Activated CD4-positive, alpha-beta T cell treated with anti-CD3 and anti-CD28 coated beads for 36 hours (primary cell): ENCODE data around the gene FHAD1. TPM values are rescaled to one million over a fixed set of nuclear protein-coding genes. Genes with fewer than 3 reads are reported as not detected.

Source experiments
- ATAC-seq: fragments of 200-7000 bp; cut with Tn5 transposase; one replicate; pipeline ENCODE4 v1.10.0; 2021; ENCODE audit warnings: mild to moderate bottlenecking, moderate library complexity
- CTCF ChIA-PET: fragments of 350-600 bp; sonication (Branson Sonifier 250); formaldehyde crosslinking; loops from one replicate; lab custom pipeline; 2021; ENCODE audit warnings: antibody characterized with exemption; lab: Charles Lee
- POLR2A ChIA-PET: fragments of 350-600 bp; sonication (Branson Sonifier 250); formaldehyde crosslinking; loops from one replicate; lab custom pipeline; 2021; ENCODE audit warnings: antibody characterized with exemption, inconsistent platforms; lab: Charles Lee
- DNase-seq: peaks from one replicate; pipeline ENCODE4 v3.0.0-alpha.2; 2020
- H3K27ac Mint-ChIP-seq: one replicate; pipeline ENCODE4 v1.8.0; 2021; ENCODE audit warnings: mixed read lengths
- H3K27me3 Mint-ChIP-seq: one replicate; pipeline ENCODE4 v1.8.0; 2021; ENCODE audit warnings: mixed read lengths
- H3K36me3 Mint-ChIP-seq: one replicate; pipeline ENCODE4 v1.8.0; 2021; ENCODE audit warnings: low read depth, mixed read lengths
- H3K4me1 Mint-ChIP-seq: one replicate; pipeline ENCODE4 v1.8.0; 2021; ENCODE audit warnings: mixed read lengths
- H3K4me3 Mint-ChIP-seq: one replicate; pipeline ENCODE4 v1.8.0; 2021; ENCODE audit warnings: mild to moderate bottlenecking, moderate library complexity, mixed read lengths
- H3K9me3 Mint-ChIP-seq: one replicate; pipeline ENCODE4 v1.8.0; 2021; ENCODE audit warnings: low read depth, mixed read lengths
- intact Hi-C, 2 experiments: fragments of 100-400 bp; cut with DNase I in 1 of 2; cut with micrococcal nuclease in 1 of 2; formaldehyde crosslinking; loops; one replicate each; pipeline versions ENCODE4 v1.14.2 to v1.15.1; 2022 to 2024; cut with DNase I, micrococcal nuclease
- total RNA-seq, 2 experiments: library from RNA; stranded (reverse); gene quantifications; one replicate each; pipeline ENCODE4 v1.2.3, GENCODE V29; 2021

Gene FHAD1
- total RNA-seq, 2 experiments from 2014 or later, result 0.21 to 0.53 TPM

DNA sequence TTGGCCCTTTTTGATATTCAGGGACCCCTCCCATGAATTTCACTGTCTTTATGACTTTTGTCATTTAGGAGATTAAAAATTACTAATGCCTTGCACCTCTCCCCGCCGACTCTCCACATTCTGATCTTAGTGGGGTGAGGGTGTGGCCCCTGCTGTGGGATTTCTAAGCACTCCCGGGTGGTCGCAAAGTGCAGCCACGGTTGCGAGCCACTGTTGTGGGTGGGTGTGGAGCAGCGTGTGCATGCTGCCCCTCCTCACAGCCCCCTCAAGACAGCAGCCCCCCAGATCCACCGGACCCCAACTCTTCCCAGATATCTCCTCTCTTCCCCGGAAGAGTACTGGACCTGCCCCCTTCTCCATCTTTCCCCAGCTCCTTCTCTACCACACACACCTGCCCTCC lies 96.1 kb downstream of the FHAD1 start:
- DNase-seq (no peak), ATAC-seq (no peak)
- intact Hi-C loops, result no loop called here
- Mint-ChIP-seq H3K27ac (no peak overlapping the region), H3K27me3 (peaks cover 29% of the 10 kb centered on the region), H3K36me3 (no peaks in the 10 kb centered on the region), H3K4me3 (no peak overlapping the region), H3K4me1 (peaks cover 35% of the 10 kb centered on the region), H3K9me3 (no peaks in the 10 kb centered on the region)
- ChIA-PET CTCF (interaction anchor here (1.4 kb wide), 1 partner anchor 19 kb away, joined by 4 read pairs; no protein-coding TSS in a partner anchor), POLR2A (no interaction called here)

DNA sequence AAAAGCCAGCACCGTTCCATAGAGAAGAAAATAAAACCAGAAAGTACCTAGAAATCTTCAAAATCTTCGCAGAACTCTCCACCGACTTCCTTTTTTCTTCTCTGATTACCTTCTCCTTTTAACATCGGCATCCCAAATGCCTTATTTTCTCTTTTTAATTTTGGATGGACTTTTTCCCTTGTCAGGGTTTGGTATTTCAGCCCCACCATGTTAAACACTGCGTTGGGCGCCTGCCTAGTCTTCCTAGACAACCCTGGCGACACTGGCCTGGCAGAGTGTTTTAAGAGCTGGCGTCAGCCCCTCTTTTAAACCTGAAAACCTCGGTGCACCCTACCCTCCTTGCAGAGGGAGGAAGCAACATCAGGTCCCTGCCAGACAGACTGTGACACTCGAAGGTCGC lies 96.7 kb downstream of the FHAD1 start:
- Mint-ChIP-seq H3K9me3 (no peaks in the 10 kb centered on the region), H3K27ac (peak overlapping the region; percentile 39), H3K27me3 (peaks cover 29% of the 10 kb centered on the region), H3K4me1 (peaks cover 35% of the 10 kb centered on the region), H3K4me3 (no peak overlapping the region), H3K36me3 (no peaks in the 10 kb centered on the region)
- POLR2A ChIA-PET, result no interaction called here
- intact Hi-C loops, result no loop called here
- DNase-seq (no peak), ATAC-seq (no peak)
- CTCF ChIA-PET, result no interaction called here

DNA sequence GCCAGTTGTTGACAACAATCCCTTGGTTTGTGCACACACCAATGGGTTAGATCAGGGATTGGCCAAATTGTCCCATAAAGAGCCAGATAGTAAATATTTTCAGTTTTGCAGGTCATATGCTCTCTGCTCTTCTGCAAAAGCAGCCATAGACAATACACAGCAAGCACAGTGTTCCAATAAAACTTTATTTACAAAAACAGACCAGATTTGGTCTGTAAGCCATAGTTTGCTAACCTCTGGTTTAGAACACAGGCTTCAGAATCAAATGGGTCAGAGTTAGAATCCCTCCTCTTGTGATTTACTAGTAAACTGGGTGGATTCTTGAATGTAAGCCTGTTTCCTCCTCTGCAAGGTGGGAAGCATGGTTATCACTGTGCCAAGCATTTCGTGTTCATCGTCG lies 97.4 kb downstream of the FHAD1 start:
- H3K4me1 Mint-ChIP-seq, result peaks cover 35% of the 10 kb centered on the region
- no peaks in the 10 kb centered on the region for H3K9me3 Mint-ChIP-seq
- ChIA-PET POLR2A (no interaction called here), CTCF (interaction anchor here (0.9 kb wide), 1 partner anchor 40 kb away, joined by 6 read pairs; no protein-coding TSS in a partner anchor)
- H3K27me3 Mint-ChIP-seq, result peaks cover 29% of the 10 kb centered on the region
- no peak overlapping the region for H3K4me3 Mint-ChIP-seq
- DNase-seq (no peak), ATAC-seq (no peak)
- H3K36me3 Mint-ChIP-seq, result no peaks in the 10 kb centered on the region
- H3K27ac Mint-ChIP-seq, result no peak overlapping the region
- intact Hi-C loops, result no loop called here

DNA sequence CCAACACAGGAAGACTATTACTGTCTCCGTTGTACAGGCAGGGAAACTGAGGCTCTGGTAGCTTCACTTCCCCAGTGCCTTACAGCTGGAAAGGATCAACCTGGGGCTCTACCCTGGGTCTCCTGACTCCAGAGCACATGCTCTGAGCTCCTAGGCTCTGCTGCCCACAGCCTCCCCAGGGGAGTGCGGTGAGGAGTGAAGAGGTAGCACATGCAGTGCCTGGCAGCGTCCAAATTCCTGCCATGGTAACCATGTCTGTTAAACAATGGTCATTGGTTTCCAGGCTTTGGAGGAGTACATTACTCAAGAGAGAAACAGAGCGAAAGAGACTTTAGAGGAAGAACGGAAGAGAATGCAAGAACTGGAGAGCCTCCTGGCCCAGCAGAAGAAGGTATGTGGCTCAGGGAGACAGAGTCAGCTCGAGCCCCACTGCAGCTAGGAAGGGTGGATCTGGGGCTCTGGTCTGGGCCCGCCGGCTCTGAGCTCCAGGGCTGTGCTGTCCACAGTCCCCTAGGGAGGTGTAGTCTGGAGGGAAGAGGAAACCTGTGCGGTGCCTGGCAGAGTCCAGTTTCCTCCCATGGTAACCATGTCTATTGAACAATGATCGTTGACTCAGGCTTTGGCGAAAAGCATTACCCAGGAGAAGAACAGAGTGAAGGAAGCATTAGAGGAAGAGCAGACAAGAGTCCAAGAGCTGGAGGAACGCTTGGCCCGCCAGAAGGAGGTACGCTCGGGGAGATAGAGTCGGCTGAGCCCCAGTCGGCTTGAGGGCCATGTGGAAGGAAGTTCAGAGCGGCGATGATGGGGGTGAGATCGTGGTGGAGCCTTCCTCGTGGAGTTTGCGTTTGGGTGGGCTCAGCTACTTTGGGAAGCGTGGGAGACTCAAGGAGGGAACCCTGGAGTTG lies 98.0 kb downstream of the FHAD1 start:
- Mint-ChIP-seq H3K4me1 (peaks cover 37% of the 10 kb centered on the region), H3K4me3 (no peak overlapping the region)
- CTCF ChIA-PET, result interaction anchor here (0.6 to 0.9 kb wide), 2 partner anchors 41 to 61 kb away, joined by 3 to 6 read pairs; no protein-coding TSS in a partner anchor

DNA sequence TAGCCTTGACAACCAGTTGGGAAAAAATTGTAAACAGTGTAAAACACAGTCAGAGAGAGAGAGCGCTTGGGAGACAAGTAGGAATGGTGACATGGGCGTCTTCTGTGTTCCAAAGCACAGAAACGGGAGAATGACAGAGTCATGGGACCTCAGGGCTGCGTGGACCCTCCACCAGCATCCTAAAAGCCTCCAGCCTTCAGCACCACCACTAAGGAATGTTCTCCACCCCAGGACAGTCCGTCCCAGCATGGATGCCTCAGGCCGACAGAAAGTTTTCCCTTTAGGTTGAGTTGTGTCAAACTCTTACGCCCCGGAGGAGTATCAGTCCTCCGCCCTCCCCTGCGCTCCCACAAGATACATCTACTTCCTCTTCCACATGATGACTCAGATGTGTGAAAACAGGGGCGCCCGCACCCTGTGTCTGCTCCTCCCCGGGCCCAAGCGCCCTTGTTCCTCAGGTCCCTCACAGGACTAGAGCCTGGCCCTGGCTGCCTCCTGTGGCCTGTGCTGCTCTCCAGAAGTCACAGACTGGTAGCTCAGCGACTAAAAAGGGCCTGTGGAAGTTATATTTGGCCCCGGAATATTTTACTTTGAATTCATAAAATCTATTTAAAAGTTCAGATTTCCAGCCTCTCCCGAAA lies 98.8 kb downstream of the FHAD1 start:
- Mint-ChIP-seq H3K9me3 (no peaks in the 10 kb centered on the region), H3K36me3 (no peaks in the 10 kb centered on the region), H3K27ac (no peak overlapping the region), H3K4me1 (peaks cover 39% of the 10 kb centered on the region), H3K27me3 (peaks cover 31% of the 10 kb centered on the region), H3K4me3 (no peak overlapping the region)
- intact Hi-C loops, result no loop called here
- ATAC-seq (peak; percentile 89), DNase-seq (peak; percentile 69)
- ChIA-PET POLR2A (no interaction called here), CTCF (interaction anchor here (0.6 kb wide), 1 partner anchor 62 kb away, joined by 3 read pairs; no protein-coding TSS in a partner anchor)

More for the DNA sequence above, 98.0 kb downstream of the FHAD1 start:
- intact Hi-C loops, result no loop called here
- Mint-ChIP-seq H3K36me3 (no peaks in the 10 kb centered on the region), H3K27ac (no peak overlapping the region), H3K27me3 (peaks cover 31% of the 10 kb centered on the region), H3K9me3 (no peaks in the 10 kb centered on the region)
- ATAC-seq (no peak), DNase-seq (no peak)
- POLR2A ChIA-PET, result no interaction called here

DNA sequence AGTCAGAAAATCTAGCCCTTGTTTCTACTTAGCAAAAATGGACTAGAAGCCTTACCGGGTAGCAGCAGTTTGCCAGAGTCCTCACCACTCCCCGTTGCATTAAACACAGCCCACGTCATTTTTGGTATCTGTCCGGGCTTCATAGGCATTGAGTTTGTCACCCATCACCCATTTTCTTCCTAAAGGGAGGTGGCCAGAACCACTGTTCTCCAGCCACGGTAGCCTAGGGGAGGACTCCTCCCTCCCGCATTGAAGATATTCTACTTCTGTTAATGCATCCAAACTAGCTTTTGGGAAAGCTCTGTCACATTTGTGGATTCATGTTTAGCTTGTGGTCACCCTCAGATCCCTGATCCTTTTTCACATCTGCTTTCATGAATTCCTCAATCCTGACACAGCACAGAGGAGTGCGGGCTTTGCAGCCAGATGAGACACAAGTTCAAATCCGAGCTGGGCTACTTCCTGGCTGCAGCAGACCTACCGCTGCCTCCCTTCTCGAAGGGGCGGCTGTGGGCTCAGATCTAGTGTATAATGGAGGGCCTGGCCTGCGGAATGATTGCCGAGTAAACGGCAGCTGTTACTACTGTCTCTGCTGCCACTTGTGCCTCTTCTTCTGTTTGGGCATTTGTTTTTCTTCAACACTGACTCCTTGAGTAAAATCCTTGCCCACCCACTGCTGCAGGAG lies 99.5 kb downstream of the FHAD1 start:
- Mint-ChIP-seq H3K4me3 (no peak overlapping the region), H3K9me3 (no peaks in the 10 kb centered on the region), H3K27me3 (peaks cover 31% of the 10 kb centered on the region), H3K27ac (no peak overlapping the region), H3K36me3 (no peaks in the 10 kb centered on the region), H3K4me1 (peaks cover 41% of the 10 kb centered on the region)
- DNase-seq, result no peak
- ATAC-seq, result no peak
- intact Hi-C loops, result no loop called here
- POLR2A ChIA-PET, result no interaction called here
- CTCF ChIA-PET, result interaction anchor here (0.8 kb wide), 1 partner anchor 23 kb away, joined by 3 read pairs; no protein-coding TSS in a partner anchor

DNA sequence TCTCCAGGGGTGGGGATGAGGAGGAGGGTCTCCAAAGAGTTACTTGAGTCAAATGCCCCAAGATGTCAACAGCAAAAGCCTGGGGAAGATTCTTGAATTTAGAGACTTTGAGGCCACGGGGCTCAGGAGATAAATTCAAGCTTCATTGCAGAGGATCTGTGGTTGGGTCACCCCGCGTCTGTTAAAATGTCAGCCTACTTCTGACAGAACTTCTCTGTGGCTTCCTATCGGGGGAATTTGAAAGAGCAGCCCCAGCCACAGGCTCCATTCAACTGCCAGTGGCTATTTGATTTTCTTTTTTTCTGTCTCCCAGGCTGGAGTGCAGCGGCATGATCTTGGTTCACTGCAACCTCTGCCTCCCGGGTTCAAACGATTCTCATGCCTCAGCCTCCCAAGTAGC lies 100.2 kb downstream of the FHAD1 start:
- H3K9me3 Mint-ChIP-seq, result no peaks in the 10 kb centered on the region
- no peak for ATAC-seq
- DNase-seq, result no peak
- H3K36me3 Mint-ChIP-seq, result no peaks in the 10 kb centered on the region
- no peak overlapping the region for H3K4me3 Mint-ChIP-seq
- H3K27ac Mint-ChIP-seq, result no peak overlapping the region
- peaks cover 29% of the 10 kb centered on the region for H3K27me3 Mint-ChIP-seq
- H3K4me1 Mint-ChIP-seq, result peaks cover 40% of the 10 kb centered on the region
- CTCF ChIA-PET, result interaction anchor here (0.8 kb wide), 1 partner anchor 24 kb away, joined by 3 read pairs; no protein-coding TSS in a partner anchor
- POLR2A ChIA-PET, result no interaction called here
- intact Hi-C loops, result no loop called here

DNA sequence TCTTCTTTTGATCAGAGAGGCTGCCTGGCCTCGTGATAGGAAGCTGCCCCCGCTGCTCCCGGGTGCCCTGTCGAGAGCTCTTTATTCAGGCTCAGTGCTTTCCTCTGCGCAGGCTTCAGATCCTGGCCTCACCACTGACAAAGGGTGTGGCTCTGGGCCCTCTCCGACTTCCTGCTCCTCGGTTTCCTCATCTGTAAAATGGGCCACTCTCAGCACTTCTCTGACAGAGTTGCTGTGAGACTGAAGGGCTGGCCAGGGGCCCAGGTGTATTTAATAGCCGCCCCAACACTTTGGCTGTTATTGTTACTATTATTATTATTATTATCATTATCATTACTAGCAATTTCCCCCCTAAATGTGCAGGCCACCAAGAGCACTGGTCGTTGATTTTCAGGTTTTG lies 101.6 kb downstream of the FHAD1 start:
- Mint-ChIP-seq H3K36me3 (no peaks in the 10 kb centered on the region), H3K4me1 (peaks cover 47% of the 10 kb centered on the region), H3K9me3 (no peaks in the 10 kb centered on the region), H3K27ac (no peak overlapping the region), H3K27me3 (peaks cover 23% of the 10 kb centered on the region), H3K4me3 (no peak overlapping the region)
- intact Hi-C loops, result no loop called here
- ATAC-seq (no peak), DNase-seq (no peak)
- POLR2A ChIA-PET, result interaction anchor here (0.7 kb wide), 1 partner anchor 1977 kb away, joined by 3 read pairs; no protein-coding TSS in a partner anchor
- CTCF ChIA-PET, result no interaction called here

DNA sequence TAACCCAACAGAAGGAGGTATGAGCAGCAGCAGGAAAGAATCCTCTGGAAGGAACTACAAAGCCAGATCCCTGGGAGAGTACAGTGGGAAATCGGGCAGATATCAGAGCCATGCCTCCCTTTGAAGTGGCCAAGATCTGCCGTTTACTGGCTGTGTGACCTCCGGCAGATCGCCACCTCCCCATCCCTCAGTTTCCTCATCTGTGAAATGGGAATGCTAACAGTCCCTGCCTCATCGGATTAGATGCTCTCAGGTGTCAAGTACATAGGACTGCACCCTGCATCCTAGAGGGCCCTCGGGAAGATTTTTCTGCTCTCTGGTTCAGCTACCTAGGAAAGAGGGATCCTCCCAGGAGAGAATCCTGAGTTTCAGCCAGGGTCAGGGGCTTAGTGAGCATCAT lies 102.1 kb downstream of the FHAD1 start:
- no peak for ATAC-seq
- Mint-ChIP-seq H3K4me3 (no peak overlapping the region), H3K36me3 (no peaks in the 10 kb centered on the region), H3K27me3 (peaks cover 21% of the 10 kb centered on the region), H3K27ac (no peak overlapping the region), H3K9me3 (no peaks in the 10 kb centered on the region), H3K4me1 (peaks cover 48% of the 10 kb centered on the region)
- ChIA-PET CTCF (interaction anchor here (1.9 kb wide), 1 partner anchor 25 kb away, joined by 4 read pairs; no protein-coding TSS in a partner anchor), POLR2A (no interaction called here)
- intact Hi-C loops, result no loop called here
- DNase-seq, result no peak

DNA sequence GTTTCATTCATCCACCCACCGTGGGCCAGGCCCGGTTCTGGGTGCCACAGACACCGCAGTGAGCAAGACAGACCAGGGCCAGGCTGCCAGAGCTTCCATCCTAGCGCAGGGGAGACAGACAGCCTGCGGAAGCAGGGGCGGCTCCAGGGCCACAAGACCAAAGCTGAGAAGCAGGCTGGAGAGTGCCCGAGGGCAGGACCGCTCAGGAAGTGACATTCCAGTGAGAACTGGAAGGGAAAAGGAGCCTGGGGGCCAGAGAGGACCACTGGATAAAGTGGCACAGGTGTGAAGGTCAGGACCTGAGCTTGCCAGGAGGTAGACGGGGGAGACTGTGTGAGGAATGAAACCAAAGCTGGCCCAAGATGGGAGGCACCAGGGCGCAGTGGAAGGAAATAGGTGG lies 103.1 kb downstream of the FHAD1 start:
- ATAC-seq, result no peak
- no peak for DNase-seq
- peaks cover 14% of the 10 kb centered on the region for H3K27me3 Mint-ChIP-seq
- ChIA-PET CTCF (interaction anchor here (1.9 kb wide), 1 partner anchor 26 kb away, joined by 4 read pairs; no protein-coding TSS in a partner anchor), POLR2A (no interaction called here)
- no peak overlapping the region for H3K4me3 Mint-ChIP-seq
- H3K9me3 Mint-ChIP-seq, result no peaks in the 10 kb centered on the region
- no peaks in the 10 kb centered on the region for H3K36me3 Mint-ChIP-seq
- intact Hi-C loops, result loop anchor here in 1 of 2 experiments (5.0 kb wide), 2 partner anchors 103 to 567 kb away; partner anchors contain the start of gene FHAD1
- H3K4me1 Mint-ChIP-seq, result peaks cover 55% of the 10 kb centered on the region
- no peak overlapping the region for H3K27ac Mint-ChIP-seq
